Hematopoietic multipotent progenitor cell (in vitro differentiated cells): ENCODE measurements around the gene ANKRD50. TPM values are rescaled to one million over a fixed set of nuclear protein-coding genes. Genes with fewer than 3 reads are reported as not detected.

Source experiments
- DNase-seq, 3 donors: peaks; one replicate each; pipeline ENCODE4 v3.0.0-alpha.2; 2011 to 2015; ENCODE audit warnings: low read depth in 2 of 3, low spot score in 2 of 3
- total RNA-seq: library from RNA; depleted of rRNA; stranded (reverse); fragments of >200 nt; gene quantifications from one replicate; pipeline ENCODE4 v1.2.3, GENCODE V29; 2012

ANKRD50 gene
- 14.3 TPM for total RNA-seq

GRCh38 chr4:124712372-124713184, at the start of gene ANKRD50:
Gene ANKRD50 (minus strand): TSS chr4:124712732. CDS start chr4:124710511, 2,221 bp downstream.
- peak; percentile 26 to 96 (median 93) for DNase-seq

GRCh38 chr4:124757126-124757525, 44.6 kb upstream of the ANKRD50 start:
- DNase-seq: no peak

- DNase-seq: no peak
Observed at GRCh38 chr4:124754681-124755080, 42.1 kb upstream of the ANKRD50 start.

GRCh38 chr4:124753941-124754581, 41.5 kb upstream of the ANKRD50 start:
- no peak for DNase-seq

DNA sequence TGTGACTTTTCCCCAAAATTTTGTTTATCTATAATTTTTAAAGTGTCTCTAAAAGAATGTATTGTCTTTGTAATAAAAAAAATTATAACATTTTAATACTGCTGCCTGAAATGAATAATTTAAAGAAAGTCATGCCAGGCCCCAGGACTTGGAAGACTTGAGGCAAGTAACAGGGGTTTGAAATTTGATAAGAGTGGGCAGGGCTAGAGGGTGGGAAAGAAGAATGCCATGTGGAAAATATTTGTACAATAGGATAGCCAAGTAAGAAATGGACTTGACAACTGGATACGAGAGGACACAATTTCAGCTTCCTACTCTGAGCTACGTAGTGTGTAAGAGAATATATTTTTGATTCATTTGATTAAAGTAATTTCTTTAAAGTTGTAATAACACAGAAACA, 36.9 kb upstream of the ANKRD50 start:
- DNase-seq: no peak

DNA sequence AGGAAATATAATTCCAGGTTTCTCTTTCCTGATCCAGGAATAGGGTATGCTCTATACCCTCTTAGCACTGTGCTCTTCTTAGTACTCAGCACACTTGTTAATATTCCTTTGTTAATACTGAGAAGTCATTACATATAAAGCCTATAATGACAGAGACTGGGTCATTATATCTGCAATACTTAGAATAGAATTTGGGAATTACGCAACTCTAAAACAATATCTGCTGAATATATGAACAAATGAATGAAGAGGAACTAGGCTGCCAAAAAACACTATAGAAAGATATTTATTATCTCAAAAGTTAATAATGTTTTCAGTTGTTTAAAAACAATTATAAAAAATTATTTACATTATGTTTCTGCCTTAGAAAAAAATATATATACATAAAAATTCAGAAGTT, 36.4 kb upstream of the ANKRD50 start:
- DNase-seq: no peak

DNA sequence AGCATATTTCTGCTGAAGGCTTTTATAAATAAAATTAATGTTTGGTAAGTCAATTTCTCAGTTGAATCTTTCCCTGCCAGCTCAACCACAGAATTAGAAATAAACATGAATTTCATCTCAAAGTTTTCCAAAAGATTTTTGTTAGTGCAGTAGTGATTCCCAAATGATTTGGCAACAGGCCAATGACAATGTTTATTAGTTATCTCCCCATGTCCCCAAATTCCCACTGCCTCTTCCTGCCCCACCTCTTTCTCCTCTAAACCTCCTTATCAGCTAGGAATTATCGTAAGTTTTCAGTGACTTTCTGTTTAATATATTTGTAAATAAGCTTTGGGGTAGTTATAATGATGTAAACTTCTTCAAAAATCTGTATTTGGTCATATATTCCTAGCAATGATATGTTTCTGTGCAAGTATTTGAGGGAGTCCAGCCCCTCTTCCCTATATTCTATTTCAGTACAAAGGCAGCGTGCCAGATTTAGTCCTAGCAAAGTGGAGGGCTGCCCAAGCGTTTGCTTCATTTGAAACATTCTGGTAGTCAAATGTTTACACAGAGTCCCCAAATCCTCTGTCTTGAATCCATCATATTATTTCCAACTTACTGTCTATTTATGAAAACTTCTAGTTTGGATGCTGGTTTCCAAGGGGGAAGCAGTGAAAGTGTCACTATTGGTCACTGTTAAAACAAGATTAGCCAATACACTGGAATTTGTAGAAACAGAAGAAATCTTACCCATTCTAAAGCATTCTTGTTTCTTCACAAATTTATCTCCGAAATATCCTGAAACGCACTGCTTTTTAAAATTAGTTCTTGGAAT, 33.7 kb upstream of the ANKRD50 start:
- no peak for DNase-seq

DNA sequence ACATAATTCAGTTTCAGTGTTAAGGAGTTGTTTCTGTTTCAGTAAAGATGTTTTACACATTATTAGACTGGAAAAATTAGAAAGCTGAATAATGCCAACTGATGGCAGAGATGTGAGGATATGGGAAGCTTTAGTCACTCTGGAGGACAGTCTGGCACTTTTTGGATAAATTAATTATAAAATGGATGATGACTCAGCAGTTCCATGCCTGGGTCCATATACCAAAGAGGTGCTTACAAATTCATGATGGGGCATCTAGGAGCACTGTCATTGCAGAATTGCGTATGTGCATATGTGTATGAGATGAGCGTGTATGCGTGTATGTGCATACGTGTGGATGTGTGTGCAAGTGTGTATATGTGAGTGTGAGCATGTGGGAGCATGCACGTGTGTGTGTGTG, 31.2 kb upstream of the ANKRD50 start:
- DNase-seq: no peak

DNA sequence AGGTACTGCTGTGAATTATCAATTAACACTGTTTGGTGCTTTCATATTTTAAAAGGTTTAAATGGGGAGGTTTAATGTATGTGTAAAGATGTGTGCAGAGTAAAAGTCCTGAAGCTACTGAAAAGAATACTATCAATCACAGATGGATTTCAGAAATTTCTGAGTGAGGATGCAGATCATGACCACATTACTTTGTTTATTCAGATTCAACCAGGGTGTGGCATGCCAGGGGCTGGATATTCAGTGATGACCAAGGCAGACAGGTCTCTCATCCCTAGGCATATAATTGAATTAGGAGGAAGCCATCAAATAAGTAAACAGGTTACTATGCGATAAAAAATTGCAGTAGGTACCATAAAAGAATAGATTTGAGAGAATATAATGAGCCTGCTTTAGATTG, 28.0 kb upstream of the ANKRD50 start:
- no peak for DNase-seq

DNA sequence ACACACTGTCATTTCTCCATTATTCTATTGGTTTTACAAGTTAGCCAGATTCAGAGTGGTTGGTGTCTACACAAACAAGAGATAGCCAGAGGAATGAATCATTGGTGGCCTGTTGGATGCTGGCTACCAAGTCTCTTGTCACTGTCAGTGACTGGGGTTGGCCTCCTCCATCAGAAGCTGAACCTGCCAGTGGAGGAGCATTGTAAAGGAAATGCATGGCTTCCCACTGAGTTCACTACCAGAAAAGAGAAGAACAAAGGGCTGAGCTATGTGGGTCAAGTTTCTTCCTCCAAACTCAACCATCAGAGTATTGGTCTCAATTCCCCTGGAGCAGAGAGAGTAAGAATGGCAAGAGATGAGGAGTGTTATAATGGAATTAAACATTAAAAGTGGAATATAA, 26.5 kb upstream of the ANKRD50 start:
- no peak for DNase-seq

GRCh38 chr4:124737619-124738018, 25.1 kb upstream of the ANKRD50 start:
- no peak for DNase-seq

DNA sequence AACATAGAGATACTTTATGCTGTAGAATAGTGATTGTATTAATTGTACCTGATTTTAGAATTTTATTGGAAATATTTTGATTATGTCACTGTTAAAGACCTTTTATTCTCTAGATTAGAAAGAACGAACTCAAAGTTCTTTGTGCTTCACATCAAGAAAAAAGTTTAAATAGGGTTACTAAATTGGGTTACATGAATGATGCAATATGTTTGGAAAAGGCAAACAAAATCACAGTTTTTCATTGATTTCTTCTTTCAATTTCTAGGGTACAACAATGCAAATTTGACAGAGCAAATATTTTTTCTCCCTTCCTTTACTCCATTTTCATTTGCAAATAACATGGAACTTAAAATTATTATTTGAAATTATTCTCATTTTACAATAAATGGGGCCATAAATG, 24.0 kb upstream of the ANKRD50 start:
- no peak for DNase-seq

DNA sequence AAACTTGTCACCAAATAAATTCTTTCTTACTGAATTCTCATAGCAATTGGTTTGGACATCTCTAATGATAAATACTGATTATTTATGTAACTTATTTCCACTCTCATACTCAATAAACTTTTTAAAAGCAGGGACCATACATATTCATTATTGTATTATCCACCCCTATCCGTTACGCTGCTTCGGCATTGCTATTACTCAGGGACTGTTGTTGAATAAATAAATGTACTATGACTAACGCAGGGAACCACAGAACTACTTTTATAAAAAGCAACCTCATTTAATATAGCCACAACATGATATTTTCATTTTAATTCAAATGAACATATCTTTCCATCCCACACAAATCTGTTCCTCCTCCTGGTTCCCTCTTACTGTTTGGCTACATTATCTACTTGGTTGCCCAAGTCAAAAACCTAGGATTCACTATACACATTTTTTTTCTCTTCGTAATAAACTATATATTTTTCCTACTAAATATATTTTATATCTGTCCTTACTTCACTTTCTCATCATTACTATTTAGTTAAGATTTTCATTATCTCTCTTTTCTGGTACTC, 14.9 kb upstream of the ANKRD50 start:
- DNase-seq: no peak

GRCh38 chr4:124726269-124726668, 13.7 kb upstream of the ANKRD50 start:
- no peak for DNase-seq

- DNase-seq: no peak
Observed at GRCh38 chr4:124722071-124722470, 9.5 kb upstream of the ANKRD50 start.

- no peak for DNase-seq
Observed at GRCh38 chr4:124717101-124717500, 4.6 kb upstream of the ANKRD50 start.

- peak in 2 of 3 donors; percentile 78 to 85 for DNase-seq
Observed at GRCh38 chr4:124713185-124713592, 657 bp upstream of the ANKRD50 start.

DNA sequence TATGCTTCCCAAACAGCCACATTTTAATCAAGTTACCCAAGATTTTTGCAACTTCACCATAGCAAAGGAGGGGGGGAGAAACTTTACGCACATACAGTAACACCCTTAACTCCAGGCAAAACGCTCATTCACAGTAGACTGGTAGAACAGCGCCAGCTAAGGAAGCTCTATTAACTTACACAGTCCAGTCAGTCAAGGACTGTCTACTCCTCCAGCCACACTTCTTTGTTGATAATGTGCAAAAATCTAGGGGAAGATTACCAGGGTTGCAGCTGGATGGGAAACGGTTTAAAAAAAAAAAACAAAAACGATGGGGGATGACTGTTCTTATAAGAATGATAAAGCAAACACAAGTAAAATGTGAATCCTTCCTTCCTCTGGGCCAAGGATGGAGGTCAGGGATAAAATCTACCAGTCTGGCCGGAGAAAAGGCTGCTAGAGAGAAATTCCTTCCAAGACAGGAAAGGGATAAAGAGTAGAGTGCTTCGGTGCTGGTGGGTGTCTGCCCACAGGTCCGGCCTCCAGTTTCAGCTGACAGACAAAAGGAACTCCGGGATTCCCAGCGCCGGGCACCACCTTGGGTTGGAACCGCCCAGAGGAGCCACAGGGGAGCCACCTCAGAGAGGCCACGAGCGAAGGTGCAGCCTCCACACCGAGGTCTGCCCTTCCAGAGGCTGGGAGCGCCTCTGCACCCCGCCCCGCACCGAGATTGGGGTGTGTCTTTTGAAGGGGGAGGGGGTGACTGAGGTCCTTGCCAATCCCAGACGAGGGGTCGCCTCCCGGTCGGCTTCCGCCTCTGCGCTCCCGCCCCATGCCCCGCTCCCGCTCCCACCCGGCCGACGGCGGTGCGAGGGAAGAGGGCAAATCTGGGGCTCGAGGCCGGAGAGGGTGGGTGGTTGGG, 811 bp downstream of the ANKRD50 start:
- peak; percentile 6 to 84 (median 69) for DNase-seq

DNA sequence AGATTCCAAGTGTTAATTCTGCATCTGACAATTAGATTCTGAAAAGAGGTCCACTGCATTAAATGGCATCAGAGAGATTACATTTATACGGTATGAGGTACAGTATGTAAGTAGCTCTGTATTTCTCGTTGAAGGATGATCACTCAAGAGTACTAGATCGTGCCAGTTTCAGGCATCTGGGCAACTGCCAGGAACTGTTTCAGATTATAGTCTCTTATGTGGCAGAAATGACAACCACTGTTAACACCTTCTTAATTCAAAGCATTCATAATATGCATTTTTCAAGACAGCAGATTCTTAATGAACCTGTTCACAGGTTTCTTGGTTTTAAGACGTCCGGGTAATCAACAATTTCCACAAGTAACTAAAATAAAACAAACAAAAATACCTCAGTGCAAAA, 1.6 kb downstream of the ANKRD50 start:
- peak in 2 of 3 donors; percentile 18 to 23 for DNase-seq
